Activated T-cell treated with anti-CD3 and anti-CD28 coated beads for 4 hours (primary cell): ENCODE data around the gene KCNIP1.

Experiments used
- DNase-seq: peaks from one replicate; pipeline ENCODE4 v3.0.0-alpha.2; 2020

Gene KCNIP1

GRCh38 chr5:170651604-170652277 lies 147.9 kb downstream of the KCNIP1 start:
- no peak for DNase-seq

- DNase-seq: no peak
Measured at GRCh38 chr5:170655476-170655875, 151.7 kb downstream of the KCNIP1 start.

- DNase-seq: no peak
Measured at GRCh38 chr5:170655920-170656319, 152.1 kb downstream of the KCNIP1 start.

- DNase-seq: no peak
Measured at GRCh38 chr5:170656346-170656745, 152.5 kb downstream of the KCNIP1 start.

- no peak for DNase-seq
Measured at GRCh38 chr5:170660531-170660930, 156.7 kb downstream of the KCNIP1 start.

GRCh38 chr5:170662966-170663365 lies 159.1 kb downstream of the KCNIP1 start:
- DNase-seq: no peak

GRCh38 chr5:170678811-170679210 lies 175.0 kb downstream of the KCNIP1 start:
- DNase-seq: no peak

- DNase-seq: no peak
Measured at GRCh38 chr5:170681013-170681433, 177.2 kb downstream of the KCNIP1 start.

GRCh38 chr5:170691657-170692056 lies 187.8 kb downstream of the KCNIP1 start:
- no peak for DNase-seq

- DNase-seq: no peak
Measured at GRCh38 chr5:170693701-170694100, 189.9 kb downstream of the KCNIP1 start.

GRCh38 chr5:170694911-170695310 lies 191.1 kb downstream of the KCNIP1 start:
- DNase-seq: no peak

GRCh38 chr5:170697031-170697430 lies 193.2 kb downstream of the KCNIP1 start:
- DNase-seq: no peak

GRCh38 chr5:170700503-170700902 lies 196.7 kb downstream of the KCNIP1 start:
- no peak for DNase-seq

- no peak for DNase-seq
Measured at GRCh38 chr5:170701334-170701733, 197.5 kb downstream of the KCNIP1 start.

- no peak for DNase-seq
Measured at GRCh38 chr5:170704417-170705192, 200.8 kb downstream of the KCNIP1 start.

GRCh38 chr5:170709640-170710039 lies 205.8 kb downstream of the KCNIP1 start:
- no peak for DNase-seq

- DNase-seq: no peak
Measured at GRCh38 chr5:170711300-170711699, 207.5 kb downstream of the KCNIP1 start.

- no peak for DNase-seq
Measured at GRCh38 chr5:170715141-170715540, 211.3 kb downstream of the KCNIP1 start.

GRCh38 chr5:170716396-170716795 lies 212.6 kb downstream of the KCNIP1 start:
- DNase-seq: no peak

GRCh38 chr5:170719551-170719950 lies 215.7 kb downstream of the KCNIP1 start:
- no peak for DNase-seq

GRCh38 chr5:170720179-170720578 lies 216.4 kb downstream of the KCNIP1 start:
- DNase-seq: no peak

GRCh38 chr5:170720984-170721383 lies 217.2 kb downstream of the KCNIP1 start:
- DNase-seq: no peak

GRCh38 chr5:170721681-170722080 lies 217.9 kb downstream of the KCNIP1 start:
- no peak for DNase-seq

- DNase-seq: no peak
Measured at GRCh38 chr5:170722316-170722715, 218.5 kb downstream of the KCNIP1 start.

- no peak for DNase-seq
Measured at GRCh38 chr5:170731052-170731451, 227.2 kb downstream of the KCNIP1 start.
